RKO (cell line): ENCODE results near the gene NFIC.
"Not testable (repeated sequence)": the region's sequence is repeated elsewhere in the genome, so short reads cannot be mapped to it uniquely, and the experiment has no call there.

Experiments
- DNase-seq: peaks from one replicate; pipeline ENCODE4 v3.0.0-alpha.2; 2016; ENCODE audit warnings: low spot score

Gene NFIC

DNA sequence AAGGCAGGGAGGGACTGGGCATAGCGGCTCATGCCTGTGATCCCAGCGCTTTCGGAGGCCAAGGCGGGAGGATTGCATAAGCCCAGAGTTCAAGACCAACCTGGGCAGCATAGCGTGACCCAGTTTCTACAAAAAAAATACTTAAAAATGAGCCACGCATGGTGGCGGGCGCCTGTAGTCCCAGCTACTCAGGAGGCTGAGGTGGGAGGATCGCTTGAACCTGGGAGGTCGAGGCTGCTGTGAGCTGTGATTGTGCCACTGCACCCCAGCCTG lies 86.5 kb downstream of the NFIC start:
- DNase-seq, result not testable (repeated sequence)

DNA sequence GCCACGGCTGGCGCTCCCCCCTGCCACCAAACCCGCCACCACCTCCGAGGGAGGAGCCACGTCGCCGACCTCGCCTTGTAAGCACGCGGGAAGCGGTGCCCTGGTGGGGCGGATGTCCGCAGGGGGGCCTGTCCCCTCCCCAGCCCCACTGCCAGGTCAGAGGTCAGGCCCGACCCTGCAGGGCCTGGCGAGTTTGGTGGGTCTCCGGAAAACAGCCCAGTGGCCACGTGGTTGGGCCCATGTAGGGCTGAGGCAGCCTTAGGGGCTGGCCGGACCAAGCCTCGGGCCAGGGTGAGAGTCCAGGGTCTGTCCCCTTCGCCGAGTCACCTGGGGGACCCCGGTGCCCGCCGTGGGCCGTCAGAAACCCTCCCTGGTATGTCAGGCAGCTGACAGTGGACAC lies 87.5 kb downstream of the NFIC start:
- DNase-seq, result no peak

DNA sequence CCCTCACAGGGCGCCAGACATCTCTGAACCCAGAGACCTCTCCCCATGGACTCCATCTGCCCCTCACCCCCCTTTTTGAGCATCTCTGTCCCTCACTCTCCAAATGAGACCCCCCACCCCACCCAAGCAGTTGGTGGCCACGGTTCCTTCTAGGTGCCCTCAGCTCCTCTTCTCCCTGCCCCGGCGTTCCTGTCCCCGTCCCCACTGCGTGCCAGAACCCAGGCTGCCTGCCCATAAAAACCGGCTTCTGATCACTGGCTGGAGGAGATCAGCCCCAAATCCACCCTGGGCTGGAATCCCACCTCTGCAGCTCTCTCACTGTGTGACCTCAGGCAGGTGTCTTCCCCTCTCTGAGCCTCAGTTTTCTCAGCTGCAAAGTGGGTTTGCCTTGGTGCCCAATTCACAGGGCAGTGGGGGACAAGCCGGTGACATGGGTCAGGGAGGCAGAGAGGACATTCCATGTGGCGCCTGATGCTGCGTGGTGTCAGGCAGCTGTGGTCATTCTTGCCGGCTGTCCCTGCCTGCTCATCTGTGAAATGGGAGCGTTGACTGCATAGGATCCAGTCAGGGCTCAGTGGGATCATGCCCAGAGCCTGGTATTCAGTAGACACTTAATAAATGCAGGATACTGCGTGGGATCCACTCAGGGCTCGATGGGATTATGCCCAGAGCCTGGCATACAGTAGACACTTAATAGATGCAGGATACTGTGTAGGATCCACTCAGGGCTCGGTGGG lies 88.4 kb downstream of the NFIC start:
- DNase-seq, result no peak

DNA sequence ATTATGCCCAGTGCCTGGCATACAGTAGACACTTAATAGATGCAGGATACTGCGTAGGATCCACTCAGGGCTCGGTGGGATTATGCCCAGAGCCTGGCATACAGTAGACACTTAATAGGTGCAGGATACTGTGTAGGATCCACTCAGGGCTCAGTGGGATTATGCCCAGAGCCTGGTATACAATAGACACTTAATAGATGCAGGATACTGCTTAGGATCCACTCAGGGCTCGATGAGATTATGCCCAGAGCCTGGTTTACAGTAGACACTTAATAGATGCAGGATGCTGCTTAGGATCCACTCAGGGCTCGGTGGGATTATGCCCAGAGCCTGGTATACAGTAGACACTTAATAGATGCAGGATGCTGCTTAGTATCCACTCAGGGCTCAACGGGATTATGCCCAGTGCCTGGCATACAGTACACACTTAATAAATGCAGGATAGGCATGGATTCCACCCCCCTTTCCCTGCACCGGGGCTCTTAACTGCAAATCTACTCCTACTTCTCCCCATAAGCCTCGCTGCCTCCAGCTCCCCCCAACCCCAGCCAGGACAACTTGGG lies 89.1 kb downstream of the NFIC start:
- DNase-seq, result no peak

DNA sequence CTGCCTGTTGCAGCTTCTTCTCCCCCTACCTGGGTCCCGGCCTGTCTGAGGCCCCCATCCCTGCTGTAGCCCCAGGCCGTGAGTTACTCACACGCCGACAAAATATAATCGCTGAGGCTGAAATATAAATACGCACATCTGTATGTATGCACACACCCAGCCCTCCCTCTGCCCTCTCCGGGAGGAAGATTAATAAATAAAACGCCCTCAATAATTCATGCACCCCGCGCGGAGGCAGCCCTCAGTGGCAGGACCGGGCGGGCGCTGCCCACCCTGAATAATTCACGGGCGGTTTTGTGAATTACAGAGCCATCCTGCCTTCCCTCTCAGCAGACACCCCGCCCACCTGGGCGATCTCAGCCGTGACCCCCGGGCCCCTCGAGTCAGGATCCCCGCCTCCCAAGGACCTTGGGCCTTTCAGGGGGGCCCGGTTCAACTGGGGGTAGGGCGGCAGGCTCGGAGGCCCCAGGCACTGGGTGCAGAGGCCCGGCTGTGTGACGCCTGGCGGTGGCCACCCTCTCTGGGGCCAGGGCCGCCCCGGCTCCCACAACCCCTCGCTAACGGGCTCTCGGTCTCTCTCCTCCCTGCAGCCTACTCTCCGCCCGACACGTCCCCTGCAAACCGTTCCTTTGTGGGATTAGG lies 89.7 kb downstream of the NFIC start:
- no peak for DNase-seq

DNA sequence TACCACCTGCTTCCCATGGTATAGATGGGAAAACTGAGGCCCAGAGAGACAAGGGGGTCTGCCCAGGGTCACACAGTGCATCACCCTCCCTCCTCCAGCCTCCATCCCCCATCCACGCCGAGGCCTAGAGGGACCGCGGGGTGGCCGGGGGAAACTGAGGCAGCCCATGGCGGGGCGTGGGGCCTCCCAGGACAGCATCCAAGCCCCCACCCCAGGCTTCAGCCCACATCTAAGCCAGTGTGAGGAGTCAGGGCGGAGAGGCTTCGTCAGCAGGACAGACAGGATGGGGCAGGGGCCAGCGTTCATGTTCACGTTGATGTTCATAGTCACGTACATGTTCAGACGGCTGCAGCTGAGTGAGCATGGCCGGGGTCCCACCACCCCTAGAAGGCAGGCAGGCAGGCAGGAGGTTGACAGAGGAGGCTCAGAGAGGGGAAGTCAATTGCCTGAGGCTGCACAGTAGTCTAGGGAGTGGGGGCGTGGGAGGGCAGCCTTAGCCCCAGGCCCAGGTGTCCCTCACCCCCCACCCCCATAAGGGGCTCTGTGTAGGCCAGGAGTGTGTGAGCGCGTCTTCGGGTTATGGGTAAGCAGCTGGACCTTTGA lies 90.6 kb downstream of the NFIC start:
- DNase-seq, result no peak

DNA sequence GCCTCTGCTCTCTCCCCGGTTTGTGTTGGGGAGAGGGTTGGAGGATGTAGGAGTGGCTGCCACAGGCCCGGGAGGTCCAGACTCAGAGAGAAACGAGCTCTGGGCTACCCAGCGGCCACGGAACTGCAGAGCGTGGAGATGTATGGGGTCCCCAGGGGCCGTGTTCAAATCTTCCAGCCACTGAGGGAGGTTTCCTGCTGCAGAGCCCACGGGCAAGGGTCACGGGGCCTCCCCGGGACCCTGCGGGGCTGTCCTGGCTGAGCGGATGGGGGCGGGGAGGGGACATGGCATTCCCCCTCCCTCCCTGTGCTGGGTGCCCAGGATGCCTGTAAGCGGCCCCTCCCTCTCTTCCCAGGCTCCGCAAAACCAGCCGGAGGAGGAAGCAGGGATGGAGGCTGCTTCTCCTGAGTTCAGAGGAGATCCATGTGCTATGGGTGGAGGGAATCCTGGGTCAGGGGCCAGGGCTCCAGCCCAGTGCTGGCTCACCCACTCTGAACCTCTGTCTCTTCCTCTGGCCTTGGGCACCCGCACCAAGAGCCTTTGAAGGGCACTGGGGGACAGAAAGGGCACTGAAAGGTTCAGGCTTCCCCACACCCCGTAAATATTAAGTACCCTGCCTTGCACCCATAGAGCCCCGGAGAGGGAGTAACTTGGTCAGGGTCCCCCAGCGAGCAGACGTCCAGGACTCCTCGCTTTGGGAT lies 91.3 kb downstream of the NFIC start:
- no peak for DNase-seq

DNA sequence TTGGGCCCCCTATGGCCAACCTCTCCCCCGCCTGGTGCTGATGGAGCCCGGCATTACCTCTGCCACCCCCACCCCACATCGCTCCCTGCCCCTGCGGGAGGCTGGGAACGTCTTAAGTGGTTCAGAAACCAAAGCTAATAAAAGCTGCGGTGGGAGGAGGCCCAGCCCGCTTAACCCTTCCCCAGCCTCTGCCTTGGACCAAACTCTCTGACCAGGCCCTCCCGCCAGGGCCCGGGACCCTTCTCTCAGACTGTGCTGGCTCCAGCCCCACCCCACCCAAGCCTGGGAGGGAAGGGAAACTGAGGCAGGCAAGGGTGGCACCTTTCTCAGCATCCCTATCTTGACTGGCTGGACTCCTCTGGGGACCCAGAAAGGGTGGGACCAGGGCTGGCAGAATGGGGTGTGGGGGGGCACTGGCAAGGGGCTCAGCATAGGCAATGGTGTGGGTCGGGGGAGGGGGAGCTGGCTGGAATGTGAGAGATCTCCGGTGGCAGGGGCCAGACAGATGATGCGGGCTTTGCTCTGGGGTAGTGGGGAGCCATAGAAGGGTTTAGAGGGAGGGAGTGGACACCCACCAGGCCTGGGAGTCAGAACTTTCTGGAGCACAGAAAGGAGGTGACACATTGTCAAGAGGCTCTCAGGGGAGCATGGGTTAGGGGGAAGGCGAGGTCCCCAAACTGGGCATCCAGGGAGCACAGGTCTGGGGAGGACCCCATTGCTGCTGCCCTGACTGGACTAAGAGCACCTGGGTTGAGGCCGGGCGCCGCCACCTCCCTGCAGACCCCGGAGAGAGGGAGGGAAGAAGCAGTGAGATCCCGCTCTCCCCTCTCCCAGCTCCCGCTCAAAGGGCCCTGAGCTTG lies 92.1 kb downstream of the NFIC start:
- no peak for DNase-seq

DNA sequence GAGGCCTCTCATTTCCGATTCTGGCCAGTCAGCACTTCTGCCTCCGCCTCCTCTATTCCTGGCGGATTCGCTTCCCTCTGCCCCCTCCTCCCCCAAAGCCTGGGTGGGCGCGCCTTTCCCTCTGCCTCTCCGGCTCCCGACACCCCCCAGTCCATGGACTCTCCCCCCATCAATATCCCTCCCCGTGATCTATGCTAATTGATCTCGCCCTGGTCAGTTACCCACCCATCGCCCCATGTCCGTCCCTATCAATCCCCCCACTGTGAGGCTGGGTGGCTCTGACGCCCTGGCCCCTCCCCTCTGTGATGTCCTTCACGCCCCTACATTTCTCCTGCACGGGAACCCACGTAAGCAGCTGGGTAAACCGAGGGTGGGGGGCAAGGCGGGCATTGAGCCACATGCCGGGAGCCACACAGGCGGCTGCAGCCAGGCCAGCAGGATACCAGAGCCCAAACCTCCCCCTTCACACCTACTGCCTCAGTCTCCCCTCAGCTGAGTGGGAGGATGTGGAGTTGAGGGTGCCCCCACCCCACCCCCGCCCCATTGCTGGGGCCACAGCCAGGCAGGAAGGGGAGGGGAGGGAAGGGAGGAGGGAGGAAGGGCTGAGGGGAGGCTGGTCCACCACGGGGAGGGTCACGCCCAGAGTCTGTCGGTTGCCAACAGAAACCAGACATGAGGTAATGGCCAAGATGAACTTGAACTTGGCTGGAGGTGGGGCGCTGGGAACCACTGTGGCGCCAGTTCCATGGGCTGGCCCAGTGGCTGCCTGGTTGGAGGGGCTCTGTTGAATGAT lies 92.9 kb downstream of the NFIC start:
- DNase-seq, result no peak

DNA sequence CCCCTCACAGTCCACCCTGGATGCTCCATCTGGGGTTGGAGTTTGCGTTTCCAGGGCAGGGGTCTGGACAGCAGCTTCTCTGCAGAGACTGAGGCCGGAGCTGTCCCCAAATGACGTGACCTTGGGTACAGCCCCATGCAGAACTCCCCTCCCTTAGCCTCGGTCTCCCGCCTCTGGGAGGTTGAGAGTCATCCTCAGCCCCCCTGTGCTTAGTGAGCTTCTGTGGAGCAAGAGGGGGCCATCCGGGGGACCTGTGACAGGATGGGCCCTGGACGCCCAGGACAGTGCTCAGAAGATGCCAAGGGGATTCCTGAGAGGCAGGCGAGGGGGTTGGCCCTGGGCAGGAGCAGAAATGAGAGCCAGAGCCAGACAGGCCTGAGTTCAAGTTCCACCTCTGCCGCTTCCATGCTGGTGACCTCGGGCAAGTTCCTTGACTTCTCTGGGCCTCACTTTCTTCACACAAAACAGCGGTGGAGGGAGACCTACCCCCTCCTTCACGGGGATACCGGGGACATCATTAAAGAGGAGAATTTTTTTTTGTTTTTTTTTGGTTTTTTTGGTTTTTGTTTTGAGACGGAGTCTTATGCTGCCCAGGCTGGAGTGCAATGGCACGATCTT lies 93.7 kb downstream of the NFIC start:
- no peak for DNase-seq

DNA sequence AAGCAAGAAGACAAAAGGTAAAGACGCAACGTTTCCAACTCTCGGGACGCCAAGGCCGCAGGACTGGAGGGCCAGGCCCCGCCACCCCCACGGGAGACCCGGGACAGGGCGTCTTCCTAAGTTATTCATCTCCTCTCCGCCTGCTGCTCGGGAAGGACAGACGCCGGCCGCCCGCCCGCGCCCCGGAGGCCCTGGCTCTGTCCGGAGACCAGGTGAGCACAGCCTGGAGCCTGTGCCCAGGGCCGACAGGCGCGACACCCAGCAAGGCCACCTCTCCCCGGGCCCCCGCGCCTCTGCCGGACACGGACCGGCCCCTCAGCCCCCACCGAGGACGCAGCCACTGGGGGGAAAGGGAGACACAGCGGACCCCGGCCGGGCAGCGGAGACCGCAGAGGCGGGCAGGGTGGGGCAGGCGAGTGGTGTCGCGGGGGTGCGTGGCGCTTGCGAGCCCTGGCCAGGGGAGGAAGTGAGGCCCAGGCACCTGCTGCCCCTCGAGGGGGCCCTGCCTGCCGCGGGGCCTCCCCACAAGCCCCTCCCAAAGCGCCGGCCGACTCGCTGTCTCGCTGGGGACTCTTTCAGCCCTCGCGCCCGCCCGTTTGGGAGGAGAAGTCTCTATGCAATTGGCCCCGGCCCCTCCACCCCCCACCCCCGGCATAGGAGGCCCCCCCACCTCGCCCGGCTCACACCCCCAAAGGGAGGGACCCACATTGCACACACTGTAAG lies 96.8 kb downstream of the NFIC start:
- DNase-seq, result no peak

DNA sequence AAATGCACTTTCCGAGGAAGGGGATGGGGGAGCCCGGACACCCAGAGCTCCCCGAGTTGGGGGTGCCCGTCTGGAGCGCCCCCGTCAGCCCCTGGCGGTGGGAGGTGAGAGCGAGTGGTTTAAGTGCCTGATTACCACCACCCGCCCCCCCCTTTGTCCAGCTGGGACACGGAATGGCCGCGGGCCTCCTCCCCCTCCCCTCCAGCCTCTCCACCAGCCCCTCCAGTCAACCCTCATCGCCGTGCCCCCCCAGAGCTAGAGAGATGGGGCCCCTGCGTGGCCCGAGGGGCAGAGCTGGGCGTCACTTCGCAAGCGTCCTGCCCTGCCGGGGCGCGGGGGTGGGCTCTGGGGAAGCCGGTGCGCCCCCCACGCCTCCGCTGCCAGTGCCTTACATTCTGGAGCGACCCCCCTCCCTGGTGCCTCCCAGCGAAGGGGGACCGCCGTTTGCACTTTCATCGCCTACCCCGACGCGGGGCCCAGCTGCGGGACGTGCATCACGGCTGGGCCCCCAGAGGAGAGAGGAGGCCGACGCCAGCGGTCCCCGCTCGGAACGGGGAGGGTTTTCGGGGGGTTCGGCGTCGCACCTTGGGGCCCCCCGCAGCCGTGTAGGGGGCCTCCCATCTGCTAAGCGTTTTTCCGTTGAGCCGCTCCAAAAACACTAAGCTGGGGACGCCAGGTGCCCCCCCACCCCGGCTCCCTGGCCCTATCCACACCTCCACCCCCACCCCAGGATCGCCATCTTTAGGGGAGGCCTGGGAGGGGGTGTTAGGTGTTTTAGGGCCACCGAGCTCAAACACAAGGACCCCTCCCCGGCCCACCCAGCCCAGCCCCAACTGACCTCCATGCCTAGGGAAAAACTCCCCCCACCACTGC lies 97.6 kb downstream of the NFIC start:
- no peak for DNase-seq

DNA sequence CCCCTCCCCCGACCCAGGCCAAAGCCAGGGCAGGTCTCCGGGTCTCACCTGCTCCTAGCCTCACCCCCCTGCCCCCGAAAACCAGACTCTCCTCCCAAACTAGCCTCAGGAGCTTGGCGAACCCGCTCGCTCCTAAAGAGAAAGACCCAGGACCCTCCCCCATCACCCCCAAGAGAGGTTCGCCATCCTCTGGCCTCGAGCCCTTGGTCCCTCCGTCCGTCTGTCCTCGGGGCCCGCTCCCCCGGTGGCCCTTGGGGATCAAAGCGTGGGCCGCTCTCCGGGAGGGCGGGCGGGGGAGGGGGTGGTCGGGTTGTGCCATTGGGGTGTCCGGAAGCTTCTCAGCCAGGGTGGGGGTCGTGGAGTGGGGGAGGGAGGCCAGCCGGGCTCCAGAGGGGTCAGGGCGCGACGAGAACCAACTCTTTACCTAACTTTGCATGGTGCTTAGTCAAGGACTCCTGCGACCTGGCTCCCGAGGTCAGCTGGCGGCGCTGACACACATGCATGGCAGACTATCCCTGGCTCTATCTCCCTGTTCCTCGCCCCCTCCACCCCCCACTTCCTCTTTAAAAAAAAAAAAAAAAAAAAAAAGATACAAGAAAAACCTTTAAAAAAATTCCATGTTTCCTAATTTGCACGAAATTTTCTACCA lies 98.3 kb downstream of the NFIC start:
- no peak for DNase-seq

DNA sequence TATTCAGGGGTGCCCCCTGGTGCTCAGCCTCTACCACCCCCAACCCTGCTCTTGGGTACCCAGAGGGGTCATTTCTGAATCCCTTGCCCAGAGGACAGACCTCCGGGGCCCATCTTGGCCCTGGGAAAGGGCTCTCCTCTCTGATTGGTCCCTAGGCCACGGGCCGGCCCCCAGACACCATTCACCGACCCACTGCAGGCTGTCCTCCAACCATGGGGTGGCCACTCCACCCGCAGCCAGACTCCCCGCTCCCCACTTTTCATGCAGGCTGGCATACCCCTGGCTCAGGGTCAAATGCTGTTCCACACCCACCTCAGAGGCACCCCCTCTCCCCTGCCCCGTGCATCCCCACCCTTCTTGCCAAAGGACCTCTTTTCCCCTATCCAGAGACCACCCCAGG lies 99.2 kb downstream of the NFIC start:
- DNase-seq, result no peak

DNA sequence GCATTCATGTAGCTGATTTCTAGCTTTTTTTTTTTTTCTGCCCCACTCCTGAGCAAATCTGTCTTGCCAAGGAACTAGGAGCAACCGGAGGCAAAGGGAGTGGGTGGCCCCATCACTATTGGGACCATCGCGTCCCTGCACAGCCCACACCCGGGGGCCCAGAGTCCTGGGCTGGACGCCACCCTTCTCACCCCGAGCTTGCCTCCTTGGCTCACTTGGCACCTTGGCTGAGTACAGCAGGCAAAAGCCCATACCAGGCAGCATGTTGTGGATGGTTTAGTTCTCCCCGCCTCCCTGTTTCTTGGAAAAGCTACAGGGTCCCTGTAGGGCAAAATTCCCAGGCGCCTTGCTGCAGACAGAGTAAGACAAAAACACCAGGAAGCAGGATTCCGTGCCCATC lies 100.3 kb downstream of the NFIC start:
- DNase-seq, result no peak

DNA sequence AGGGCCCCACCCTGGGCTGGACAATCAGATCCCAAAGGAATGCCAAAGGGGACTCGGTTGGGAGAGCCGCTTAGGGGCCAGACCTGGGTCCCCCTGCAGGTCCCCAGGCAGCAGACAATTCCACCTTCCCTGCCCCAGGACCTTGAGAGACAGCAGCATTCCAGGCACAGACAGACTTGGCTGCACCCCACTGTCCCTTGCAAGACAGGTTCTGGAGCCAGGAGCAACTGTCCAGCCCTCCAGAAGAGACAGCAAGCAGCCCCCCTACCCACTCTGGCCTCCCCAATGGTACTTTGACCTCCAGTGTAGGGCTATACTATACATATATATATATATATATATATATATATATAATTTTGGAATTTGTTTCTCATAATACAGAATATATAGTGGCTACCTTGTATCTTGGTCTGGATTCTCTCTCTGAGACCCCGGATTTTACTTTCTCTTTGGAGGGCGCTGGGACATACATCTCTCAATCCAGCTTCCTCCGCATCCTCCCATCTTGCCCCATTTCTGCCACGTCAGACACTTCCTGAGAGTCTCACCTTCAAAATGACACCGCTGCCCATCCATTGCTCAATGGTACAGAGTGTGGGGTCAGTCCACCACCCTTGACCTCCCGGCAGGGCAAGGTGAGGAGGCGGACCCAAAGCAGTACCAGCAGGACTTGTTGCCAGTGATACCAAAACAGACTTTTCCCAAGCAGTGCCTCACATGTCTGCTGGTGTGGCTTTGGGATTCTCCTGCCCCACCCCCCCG lies 101.2 kb downstream of the NFIC start:
- no peak for DNase-seq

DNA sequence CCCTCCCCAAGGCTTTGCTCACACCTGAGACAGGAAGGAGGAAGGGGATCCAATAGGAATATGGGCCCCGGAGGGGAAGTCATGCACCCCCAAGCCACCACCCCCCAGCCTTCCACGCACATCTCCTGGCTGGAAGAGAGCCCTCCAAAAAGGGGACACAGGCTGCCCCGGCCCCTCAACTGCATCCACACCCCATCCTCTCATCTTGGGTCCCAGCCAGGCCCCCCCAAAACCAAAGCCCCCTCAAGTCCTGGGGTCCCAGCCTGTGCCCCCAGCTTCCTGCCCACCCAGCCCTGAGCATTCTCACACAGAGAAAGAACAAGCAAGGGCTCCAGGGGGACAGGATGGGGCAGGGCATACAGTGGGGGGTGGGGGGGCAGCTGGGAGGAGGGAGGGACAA lies 101.8 kb downstream of the NFIC start:
- DNase-seq, result no peak
